ENCODE data around the gene IFI27. TPM values are rescaled to one million over a fixed set of nuclear protein-coding genes. Genes with fewer than 3 reads are reported as not detected.

The IFI27 gene
- total RNA-seq, 4 donors from 2014 or later = 61.2 to 247 (median 175) TPM

- Histone ChIP-seq H3K9me3 (no peaks in the 10 kb centered on the region), H3K27ac (peak within 1 kb of the TSS; percentile 76 to 97 (median 95)), H3K4me3 (peak within 1 kb of the TSS; percentile 83 to 99), H3K27me3 (no peaks in the 10 kb centered on the region), H3K4me1 (peaks cover 19 to 51% (median 23%) of the 10 kb centered on the region in 3 donors), H3K36me3 (peaks cover 0 to 24% of the 10 kb centered on the region in 2 donors)
- WGBS, 2 donors (ENCODE audit: low coverage in 1 of 2) = 0 to 1% methylated on average over 16 to 22 of the region's 77 CpGs
- TF ChIP-seq EP300 (IDR thresholded peaks at IDR 0.05) (no peak), POLR2AphosphoS5 (IDR thresholded peaks at IDR 0.05) (peak; percentile 99), CTCF (IDR thresholded peaks at IDR 0.05) (peak in 1 of 4 experiments; percentile 12), POLR2A (IDR thresholded peaks at IDR 0.05) (peak; percentile 97)
- peak; percentile 100 for ATAC-seq
Observed at GRCh38 chr14:94080621-94081385, 29.7 kb upstream of the IFI27 start, which contains the start of the genes DDX24 and IFI27L1. DDX24 (minus strand) TSS chr14:94081202; CDS start chr14:94079742, 1,460 bp downstream. IFI27L1 (plus strand) TSS chr14:94081310; CDS start chr14:94096938, 15,628 bp downstream.

GRCh38 chr14:94081386-94081820 lies 29.1 kb upstream of the IFI27 start:
- TF ChIP-seq POLR2AphosphoS5 (IDR thresholded peaks at IDR 0.05) (no peak), EP300 (IDR thresholded peaks at IDR 0.05) (no peak), POLR2A (IDR thresholded peaks at IDR 0.05) (no peak), CTCF (IDR thresholded peaks at IDR 0.05) (no peak)
- H3K9me3 ChIP-seq = no peaks in the 10 kb centered on the region
- ATAC-seq = no peak
- no peaks in the 10 kb centered on the region for H3K27me3 ChIP-seq
- peak overlapping the region; percentile 8 to 97 (median 95) for H3K27ac ChIP-seq
- 0 to 1% methylated on average over 12 to 16 of the region's 19 CpGs for WGBS, 2 donors (ENCODE audit: low coverage in 1 of 2)
- H3K4me1 ChIP-seq = peaks cover 16 to 45% (median 23%) of the 10 kb centered on the region in 3 donors
- H3K36me3 ChIP-seq = peaks cover 0 to 24% of the 10 kb centered on the region in 2 donors
- peak overlapping the region; percentile 83 to 99 for H3K4me3 ChIP-seq

DNA sequence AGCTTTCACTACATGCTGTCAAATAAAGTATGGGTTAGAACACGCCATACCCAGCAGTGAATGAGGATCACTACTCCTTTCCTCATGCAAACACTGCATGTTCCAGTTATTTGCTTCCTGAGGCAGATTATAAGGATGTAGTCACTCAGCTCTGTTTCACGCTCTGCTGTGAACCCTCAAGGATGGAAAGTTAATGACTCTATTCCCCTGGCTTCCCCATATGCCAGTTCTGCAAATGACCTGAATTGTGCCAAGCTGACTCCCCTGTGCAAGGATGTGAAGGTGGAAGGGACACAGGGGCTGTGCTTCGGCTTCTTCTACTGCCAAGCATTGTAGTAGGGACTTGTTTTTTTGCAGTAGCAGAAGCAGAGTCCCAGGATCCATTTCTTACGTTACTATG lies 22.6 kb upstream of the IFI27 start:
- no peak for TF ChIP-seq POLR2AphosphoS5 (IDR thresholded peaks at IDR 0.05)
- TF ChIP-seq POLR2A (IDR thresholded peaks at IDR 0.05) = no peak
- no peak for TF ChIP-seq EP300 (IDR thresholded peaks at IDR 0.05)
- no peak for TF ChIP-seq CTCF (IDR thresholded peaks at IDR 0.05)
- 96 to 100% methylated on average over 3 to 4 of the region's 4 CpGs for WGBS, 2 donors (ENCODE audit: low coverage in 1 of 2)

GRCh38 chr14:94088516-94088915 lies 22.0 kb upstream of the IFI27 start:
- Histone ChIP-seq H3K27ac (no peak overlapping the region), H3K27me3 (no peaks in the 10 kb centered on the region), H3K4me3 (no peak overlapping the region), H3K9me3 (no peaks in the 10 kb centered on the region), H3K36me3 (no peaks in the 10 kb centered on the region), H3K4me1 (no peaks in the 10 kb centered on the region)
- ATAC-seq = no peak
- WGBS, 2 donors (ENCODE audit: low coverage in 1 of 2) = 92 to 99% methylated on average over 3 to 4 of the region's 5 CpGs
- no peak for TF ChIP-seq CTCF (IDR thresholded peaks at IDR 0.05)
- TF ChIP-seq POLR2A (IDR thresholded peaks at IDR 0.05) = no peak
- no peak for TF ChIP-seq POLR2AphosphoS5 (IDR thresholded peaks at IDR 0.05)
- no peak for TF ChIP-seq EP300 (IDR thresholded peaks at IDR 0.05)

More for the DNA sequence above, 22.6 kb upstream of the IFI27 start:
- H3K27me3 ChIP-seq = no peaks in the 10 kb centered on the region
- H3K27ac ChIP-seq = no peak overlapping the region
- no peaks in the 10 kb centered on the region for H3K36me3 ChIP-seq
- no peaks in the 10 kb centered on the region for H3K9me3 ChIP-seq
- H3K4me1 ChIP-seq = no peaks in the 10 kb centered on the region
- no peak overlapping the region for H3K4me3 ChIP-seq
- ATAC-seq = no peak

Data from gastroesophageal sphincter (tissue), 4 donors.